Hepatocyte (in vitro differentiated cells): ENCODE results near the gene VCAM1. TPM values are rescaled to one million over a fixed set of nuclear protein-coding genes. Genes with fewer than 3 reads are reported as not detected.
A peak's percentile ranks its signal among the peaks of the same experiment; 100 is the strongest.

Source experiments
- DNase-seq: peaks from one replicate; pipeline ENCODE4 v3.0.0-alpha.2; 2016; ENCODE audit warnings: low spot score
- H2AFZ ChIP-seq: fragments of 200-600 bp; sonication (generic); 2 replicates; pipeline ENCODE4 v1.6.0; 2016; ENCODE audit warnings: antibody characterized with exemption, mild to moderate bottlenecking
- H3K27ac ChIP-seq: fragments of 200-600 bp; sonication (generic); 2 replicates; pipeline ENCODE4 v1.5.1; 2016; ENCODE audit warnings: mild to moderate bottlenecking
- H3K27me3 ChIP-seq: fragments of 200-600 bp; sonication (generic); 2 replicates; pipeline ENCODE4 v1.6.1; 2016
- H3K36me3 ChIP-seq: fragments of 200-600 bp; sonication (generic); replicated peaks from 2 replicates; pipeline ENCODE4 v1.5.1; 2016; ENCODE audit warnings: low read depth; ENCODE audit not compliant: insufficient read depth
- H3K4me1 ChIP-seq: fragments of 200-600 bp; sonication (generic); 2 replicates; pipeline ENCODE4 v1.5.1; 2016; ENCODE audit warnings: mild to moderate bottlenecking, moderate library complexity; ENCODE audit not compliant: insufficient read depth
- H3K4me2 ChIP-seq: fragments of 200-600 bp; sonication (generic); 2 replicates; pipeline ENCODE4 v1.6.0; 2016
- H3K4me3 ChIP-seq: fragments of 200-600 bp; sonication (generic); 2 replicates; pipeline ENCODE4 v1.5.1; 2016; ENCODE audit warnings: mild to moderate bottlenecking
- H3K79me2 ChIP-seq: fragments of 200-600 bp; sonication (generic); 2 replicates; pipeline ENCODE4 v1.6.0; 2017; ENCODE audit warnings: mild to moderate bottlenecking
- H3K9me2 ChIP-seq: fragments of 200-600 bp; sonication (generic); replicated peaks from 2 replicates; pipeline ENCODE4 v1.6.0; 2017; ENCODE audit warnings: mild to moderate bottlenecking; ENCODE audit not compliant: insufficient read depth
- H3K9me3 ChIP-seq: fragments of 200-600 bp; sonication (generic); 2 replicates; pipeline ENCODE4 v1.5.1; 2016; ENCODE audit warnings: low read depth, mild to moderate bottlenecking
- H4K20me1 ChIP-seq: fragments of 200-600 bp; sonication (generic); 2 replicates; pipeline ENCODE4 v1.6.0; 2016; ENCODE audit warnings: mild to moderate bottlenecking; ENCODE audit not compliant: insufficient read depth, poor library complexity, severe bottlenecking
- CTCF ChIP-seq: fragments of 200-600 bp; sonication (generic); IDR thresholded peaks from 2 replicates; pipeline ENCODE4 v1.5.1; 2016; ENCODE audit warnings: antibody characterized with exemption, mild to moderate bottlenecking; ENCODE audit not compliant: poor library complexity
- EZH2 ChIP-seq: fragments of 200-600 bp; sonication (generic); IDR thresholded peaks from 2 replicates; pipeline ENCODE4 v1.6.1; 2016; ENCODE audit warnings: antibody characterized with exemption, mild to moderate bottlenecking, borderline replicate concordance
- EZH2phosphoT487 ChIP-seq: fragments of 200-600 bp; sonication (generic); IDR thresholded peaks from one replicate; pipeline ENCODE4 v1.6.1; 2018; ENCODE audit warnings: antibody characterized with exemption, mild to moderate bottlenecking, low read depth, moderate library complexity; ENCODE audit not compliant: unreplicated experiment, severe bottlenecking
- WGBS: methylation state at CpG from one replicate; pipeline ENCODE4 v1.1.6; 2016; ENCODE audit warnings: low lambda C conversion rate; ENCODE audit errors: missing lambda C conversion rate; 5-methylcytosine and 5-hydroxymethylcytosine counted together
- polyA plus RNA-seq: library from polyadenylated mRNA; unstranded; fragments of >200 nt; fragmentation: Nextera tagmentation; extraction: Ambion mirVana; gene quantifications from 2 replicates; pipeline ENCODE4 v1.2.1, GENCODE V29; 2016
- total RNA-seq: library from RNA; depleted of rRNA; stranded (reverse); fragments of >200 nt; gene quantifications from 2 replicates; pipeline ENCODE4 v1.2.3, GENCODE V29; 2014

The VCAM1 gene
- total and polyA plus RNA-seq, 2 experiments from 2014 or later, result 43.2 to 85.3 TPM

GRCh38 chr1:100722221-100722620 is 2.7 kb downstream of the VCAM1 start:
- Histone ChIP-seq H4K20me1 (no peaks in the 10 kb centered on the region), H2AFZ (no peak overlapping the region), H3K79me2 (no peaks in the 10 kb centered on the region), H3K4me3 (peak overlapping the region; percentile 2), H3K27me3 (no peaks in the 10 kb centered on the region), H3K9me2 (no peaks in the 10 kb centered on the region), H3K36me3 (no peaks in the 10 kb centered on the region), H3K27ac (peak overlapping the region; percentile 55), H3K9me3 (no peaks in the 10 kb centered on the region), H3K4me1 (no peaks in the 10 kb centered on the region), H3K4me2 (peak overlapping the region; percentile 71)
- DNase-seq, result no peak
- no peak for TF ChIP-seq EZH2

GRCh38 chr1:100724281-100724680 is 4.7 kb downstream of the VCAM1 start:
- Histone ChIP-seq H4K20me1 (no peaks in the 10 kb centered on the region), H3K4me3 (no peak overlapping the region), H3K4me2 (peak overlapping the region; percentile 71), H3K4me1 (no peaks in the 10 kb centered on the region), H3K36me3 (no peaks in the 10 kb centered on the region), H2AFZ (no peak overlapping the region), H3K27ac (no peak overlapping the region), H3K27me3 (no peaks in the 10 kb centered on the region), H3K79me2 (no peaks in the 10 kb centered on the region), H3K9me2 (no peaks in the 10 kb centered on the region), H3K9me3 (no peaks in the 10 kb centered on the region)
- TF ChIP-seq EZH2, result no peak
- DNase-seq, result no peak

- no peaks in the 10 kb centered on the region for H3K36me3 ChIP-seq
- no peaks in the 10 kb centered on the region for H3K9me3 ChIP-seq
- H3K79me2 ChIP-seq, result no peaks in the 10 kb centered on the region
- TF ChIP-seq EZH2phosphoT487 (no peak), EZH2 (no peak), CTCF (no peak)
- H3K27ac ChIP-seq, result no peak overlapping the region
- H3K27me3 ChIP-seq, result no peaks in the 10 kb centered on the region
- DNase-seq, result no peak
- H4K20me1 ChIP-seq, result no peaks in the 10 kb centered on the region
- H3K4me2 ChIP-seq, result no peak overlapping the region
- no peaks in the 10 kb centered on the region for H3K9me2 ChIP-seq
- no peak overlapping the region for H3K4me3 ChIP-seq
- H2AFZ ChIP-seq, result no peak overlapping the region
- H3K4me1 ChIP-seq, result peaks cover 11% of the 10 kb centered on the region
- WGBS, result 86% methylated on average over 1 of the region's 1 CpG
Measured at GRCh38 chr1:100730130-100730529, 10.6 kb downstream of the VCAM1 start.

GRCh38 chr1:100731309-100731708 is 11.8 kb downstream of the VCAM1 start:
- H3K36me3 ChIP-seq, result no peaks in the 10 kb centered on the region
- H3K4me1 ChIP-seq, result peaks cover 11% of the 10 kb centered on the region
- TF ChIP-seq EZH2phosphoT487 (no peak), CTCF (no peak), EZH2 (no peak)
- no peaks in the 10 kb centered on the region for H3K9me3 ChIP-seq
- H3K4me2 ChIP-seq, result no peak overlapping the region
- no peak overlapping the region for H2AFZ ChIP-seq
- H3K4me3 ChIP-seq, result no peak overlapping the region
- 70% methylated on average over 6 of the region's 6 CpGs for WGBS
- no peaks in the 10 kb centered on the region for H3K79me2 ChIP-seq
- H3K27ac ChIP-seq, result no peak overlapping the region
- DNase-seq, result no peak
- H3K27me3 ChIP-seq, result no peaks in the 10 kb centered on the region
- no peaks in the 10 kb centered on the region for H3K9me2 ChIP-seq
- no peaks in the 10 kb centered on the region for H4K20me1 ChIP-seq

GRCh38 chr1:100731758-100732157 is 12.2 kb downstream of the VCAM1 start:
- WGBS, result 76% methylated on average over 1 of the region's 1 CpG
- H3K27ac ChIP-seq, result no peak overlapping the region
- no peaks in the 10 kb centered on the region for H3K9me2 ChIP-seq

More at GRCh38 chr1:100731758-100732157, 12.2 kb downstream of the VCAM1 start:
- Histone ChIP-seq H3K36me3 (no peaks in the 10 kb centered on the region), H3K27me3 (no peaks in the 10 kb centered on the region), H3K4me1 (peaks cover 14% of the 10 kb centered on the region), H2AFZ (no peak overlapping the region), H3K79me2 (no peaks in the 10 kb centered on the region), H3K4me3 (no peak overlapping the region), H3K4me2 (no peak overlapping the region), H4K20me1 (no peaks in the 10 kb centered on the region), H3K9me3 (no peaks in the 10 kb centered on the region)
- no peak for DNase-seq
- no peak for TF ChIP-seq CTCF
- TF ChIP-seq EZH2phosphoT487, result no peak
- TF ChIP-seq EZH2, result no peak
